ENCODE results near the gene VEGFD. TPM values are rescaled to one million over a fixed set of nuclear protein-coding genes. Genes with fewer than 3 reads are reported as not detected.

The VEGFD gene
- total and polyA plus RNA-seq, 2 of the 4 experiments (the other 2 are of a cell fraction), result 0.18 to 0.19 TPM

DNA sequence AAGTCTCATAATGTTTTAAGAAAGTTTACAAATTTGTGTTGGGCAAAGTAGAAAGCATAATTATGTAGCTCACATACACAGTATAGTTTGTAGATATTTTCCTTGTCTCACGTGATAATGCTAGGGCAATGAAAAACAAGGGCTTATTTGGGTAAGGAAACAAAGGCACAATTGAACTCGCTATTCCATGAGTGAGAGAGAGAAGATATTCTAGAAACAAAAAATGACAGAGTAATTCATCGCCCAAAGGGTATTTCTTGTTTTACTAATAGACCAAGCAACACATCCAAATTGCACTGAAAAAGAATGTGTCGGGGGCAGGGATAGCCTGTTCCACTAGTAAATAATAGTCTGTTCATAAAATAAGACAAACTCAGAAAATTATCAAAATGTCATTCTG is 65.1 kb downstream of the VEGFD start:
- no peak overlapping the region for H3K56ac ChIP-seq (ENCODE audit: extremely low read depth, insufficient read depth, low read length)
- H3K23ac ChIP-seq (ENCODE audit: low read depth, low read length), result no peak overlapping the region
- no CpG with 5 or more reads among the region's 4 CpGs for WGBS, 2 experiments (ENCODE audit: extremely low coverage in 2 of 2, insufficient read length in 1 of 2)
- no peaks in the 10 kb centered on the region for H3K4me1 ChIP-seq (ENCODE audit: control insufficient read depth, insufficient read depth, low read length)
- no TSS peak for BruUV-seq (replicated peaks)
- H2BK5ac ChIP-seq (ENCODE audit: low read depth, low read length, poor library complexity, severe bottlenecking), result no peak overlapping the region
- no peak overlapping the region for H2AFZ ChIP-seq (replicated peaks; ENCODE audit: low read length, poor library complexity)
- H3K36me3 ChIP-seq (ENCODE audit: control insufficient read depth, insufficient read depth, low read length), result no peaks in the 10 kb centered on the region
- H3K9ac ChIP-seq (ENCODE audit: low read depth, low read length), result no peak overlapping the region
- H2BK120ac ChIP-seq (ENCODE audit: low read depth, low read length), result no peak overlapping the region
- H4K8ac ChIP-seq (ENCODE audit: low read depth in 2 of 2, low read length in 2 of 2), result no peak overlapping the region
- ATAC-seq (ENCODE audit: low read depth) (no peak), DNase-seq (no peak)
- no peak overlapping the region for H2AK5ac ChIP-seq (ENCODE audit: low read depth, low read length)
- no peaks in the 10 kb centered on the region for H3K9me3 ChIP-seq (ENCODE audit: control insufficient read depth, insufficient read depth, low read length)
- no peak overlapping the region for H4K5ac ChIP-seq (ENCODE audit: low read depth, low read length)
- H3K27me3 ChIP-seq (ENCODE audit: control insufficient read depth, insufficient read depth, low read length), result no peaks in the 10 kb centered on the region
- H4K20me1 ChIP-seq (ENCODE audit: insufficient read depth, low read length), result no peaks in the 10 kb centered on the region
- no peak for TF ChIP-seq CEBPB (IDR thresholded peaks at IDR 0.05; ENCODE audit: low read depth, low read length)
- no peak for TF ChIP-seq NFE2L2 (IDR thresholded peaks at IDR 0.05; ENCODE audit: low read depth, low read length)
- TF ChIP-seq RAD21 (IDR thresholded peaks at IDR 0.05; ENCODE audit: low read length), result no peak
- TF ChIP-seq CHD1 (IDR thresholded peaks at IDR 0.05; ENCODE audit: low read depth, low read length), result no peak
- TF ChIP-seq RFX5 (IDR thresholded peaks at IDR 0.05; ENCODE audit: low read depth, low read length), result no peak
- TF ChIP-seq MAFK (IDR thresholded peaks at IDR 0.05; ENCODE audit: low read depth, low read length), result no peak
- no peak for TF ChIP-seq POLR2A (IDR thresholded peaks at IDR 0.05; ENCODE audit: low read depth, low read length)
- TF ChIP-seq, protein P1, sequence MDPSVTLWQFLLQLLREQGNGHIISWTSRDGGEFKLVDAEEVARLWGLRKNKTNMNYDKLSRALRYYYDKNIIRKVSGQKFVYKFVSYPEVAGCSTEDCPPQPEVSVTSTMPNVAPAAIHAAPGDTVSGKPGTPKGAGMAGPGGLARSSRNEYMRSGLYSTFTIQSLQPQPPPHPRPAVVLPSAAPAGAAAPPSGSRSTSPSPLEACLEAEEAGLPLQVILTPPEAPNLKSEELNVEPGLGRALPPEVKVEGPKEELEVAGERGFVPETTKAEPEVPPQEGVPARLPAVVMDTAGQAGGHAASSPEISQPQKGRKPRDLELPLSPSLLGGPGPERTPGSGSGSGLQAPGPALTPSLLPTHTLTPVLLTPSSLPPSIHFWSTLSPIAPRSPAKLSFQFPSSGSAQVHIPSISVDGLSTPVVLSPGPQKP (IDR thresholded peaks at IDR 0.05; ENCODE audit: borderline replicate concordance, low read depth, low read length), result no peak
- TF ChIP-seq, protein P2, sequence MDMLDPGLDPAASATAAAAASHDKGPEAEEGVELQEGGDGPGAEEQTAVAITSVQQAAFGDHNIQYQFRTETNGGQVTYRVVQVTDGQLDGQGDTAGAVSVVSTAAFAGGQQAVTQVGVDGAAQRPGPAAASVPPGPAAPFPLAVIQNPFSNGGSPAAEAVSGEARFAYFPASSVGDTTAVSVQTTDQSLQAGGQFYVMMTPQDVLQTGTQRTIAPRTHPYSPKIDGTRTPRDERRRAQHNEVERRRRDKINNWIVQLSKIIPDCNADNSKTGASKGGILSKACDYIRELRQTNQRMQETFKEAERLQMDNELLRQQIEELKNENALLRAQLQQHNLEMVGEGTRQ (IDR thresholded peaks at IDR 0.05; ENCODE audit: low read depth, low read length), result no peak
- TF ChIP-seq, protein P3, sequence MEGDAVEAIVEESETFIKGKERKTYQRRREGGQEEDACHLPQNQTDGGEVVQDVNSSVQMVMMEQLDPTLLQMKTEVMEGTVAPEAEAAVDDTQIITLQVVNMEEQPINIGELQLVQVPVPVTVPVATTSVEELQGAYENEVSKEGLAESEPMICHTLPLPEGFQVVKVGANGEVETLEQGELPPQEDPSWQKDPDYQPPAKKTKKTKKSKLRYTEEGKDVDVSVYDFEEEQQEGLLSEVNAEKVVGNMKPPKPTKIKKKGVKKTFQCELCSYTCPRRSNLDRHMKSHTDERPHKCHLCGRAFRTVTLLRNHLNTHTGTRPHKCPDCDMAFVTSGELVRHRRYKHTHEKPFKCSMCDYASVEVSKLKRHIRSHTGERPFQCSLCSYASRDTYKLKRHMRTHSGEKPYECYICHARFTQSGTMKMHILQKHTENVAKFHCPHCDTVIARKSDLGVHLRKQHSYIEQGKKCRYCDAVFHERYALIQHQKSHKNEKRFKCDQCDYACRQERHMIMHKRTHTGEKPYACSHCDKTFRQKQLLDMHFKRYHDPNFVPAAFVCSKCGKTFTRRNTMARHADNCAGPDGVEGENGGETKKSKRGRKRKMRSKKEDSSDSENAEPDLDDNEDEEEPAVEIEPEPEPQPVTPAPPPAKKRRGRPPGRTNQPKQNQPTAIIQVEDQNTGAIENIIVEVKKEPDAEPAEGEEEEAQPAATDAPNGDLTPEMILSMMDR (conservative IDR thresholded peaks at IDR 0.05; ENCODE audit: low read depth, low read length), result no peak
- no peak for TF ChIP-seq RCOR1 (IDR thresholded peaks at IDR 0.05; ENCODE audit: insufficient replicate concordance, low read length)
- no peak for TF ChIP-seq BHLHE40 (IDR thresholded peaks at IDR 0.05; ENCODE audit: low read depth, low read length)
- no peak for TF ChIP-seq MAZ (IDR thresholded peaks at IDR 0.05; ENCODE audit: borderline replicate concordance, low read depth, low read length)
- TF ChIP-seq MXI1 (IDR thresholded peaks at IDR 0.05; ENCODE audit: borderline replicate concordance, low read depth, low read length), result no peak
- no peak for TF ChIP-seq FOS (IDR thresholded peaks at IDR 0.05; ENCODE audit: low read depth, low read length)
- no peak for TF ChIP-seq SMC3 (IDR thresholded peaks at IDR 0.05; ENCODE audit: low read depth, low read length)
- H3K14ac ChIP-seq (replicated peaks; ENCODE audit: low read depth, low read length), result no peak overlapping the region
- no peak overlapping the region for H3K4ac ChIP-seq (ENCODE audit: low read depth, low read length)
- dilution Hi-C loops (cut with HindIII; ENCODE audit: low sequenced_read_pairs, unreplicated experiment) (no loop called here), intact Hi-C loops (cut with micrococcal nuclease) (no loop called here), in situ Hi-C loops (cut with MboI; ENCODE audit: low sequenced_read_pairs) (no loop called here)
- ChIA-PET POLR2A (ENCODE audit: unreplicated experiment) (no interaction called here), CTCF (no interaction called here)
- no peak overlapping the region for H2BK20ac ChIP-seq (ENCODE audit: low read depth, low read length)
- H3K4me2 ChIP-seq (ENCODE audit: low read depth, low read length), result no peak overlapping the region
- H4K91ac ChIP-seq (ENCODE audit: insufficient read depth, low read depth, low read length), result no peak overlapping the region
- H3K27ac ChIP-seq (ENCODE audit: insufficient read depth, low read length), result no peak overlapping the region
- no peak overlapping the region for H2AK9ac ChIP-seq (replicated peaks; ENCODE audit: low read depth, low read length, poor library complexity)
- no peaks in the 10 kb centered on the region for H3K9me1 ChIP-seq (ENCODE audit: insufficient read depth, low read length)
- H2BK15ac ChIP-seq (ENCODE audit: low read depth, low read length), result no peak overlapping the region
- H3K18ac ChIP-seq (ENCODE audit: low read depth, low read length), result no peak overlapping the region
- H3K4me3 ChIP-seq (ENCODE audit: insufficient read depth, low read depth, low read length), result no peak overlapping the region
- H3K79me1 ChIP-seq (ENCODE audit: low read depth in 1 of 2, low read length in 2 of 2), result no peaks in the 10 kb centered on the region

Measured in IMR-90 (cell line).